ENCODE data around the gene SMIM23.
"Not testable (repeated sequence)": the region's sequence is repeated elsewhere in the genome, so short reads cannot be mapped to it uniquely, and the experiment has no call there.

The SMIM23 gene

GRCh38 chr5:171774418-171774817, 11.2 kb upstream of the SMIM23 start:
- no peak for DNase-seq

- DNase-seq = no peak
Observed at GRCh38 chr5:171776213-171776612, 9.4 kb upstream of the SMIM23 start.

GRCh38 chr5:171776770-171777759, 8.6 kb upstream of the SMIM23 start:
- peak; percentile 57 for DNase-seq

- not testable (repeated sequence) for DNase-seq
Observed at GRCh38 chr5:171781744-171782143, 3.9 kb upstream of the SMIM23 start.

GRCh38 chr5:171782332-171782966, 3.2 kb upstream of the SMIM23 start:
- DNase-seq = no peak

- DNase-seq = peak; percentile 18
Observed at GRCh38 chr5:171783051-171783450, 2.6 kb upstream of the SMIM23 start.

GRCh38 chr5:171789353-171789752, 3.7 kb downstream of the SMIM23 start:
- no peak for DNase-seq

GRCh38 chr5:171790408-171790807, 4.8 kb downstream of the SMIM23 start:
- no peak for DNase-seq

- DNase-seq = no peak
Observed at GRCh38 chr5:171794470-171794960, 8.9 kb downstream of the SMIM23 start.

- DNase-seq = no peak
Observed at GRCh38 chr5:171795381-171795780, 9.8 kb downstream of the SMIM23 start.

- DNase-seq = no peak
Observed at GRCh38 chr5:171796436-171796835, 10.8 kb downstream of the SMIM23 start.

GRCh38 chr5:171797543-171797942, 11.9 kb downstream of the SMIM23 start:
- DNase-seq = no peak

GRCh38 chr5:171798418-171798817, 12.8 kb downstream of the SMIM23 start:
- no peak for DNase-seq

- DNase-seq = no peak
Observed at GRCh38 chr5:171801839-171802238, 16.2 kb downstream of the SMIM23 start.

- DNase-seq = no peak
Observed at GRCh38 chr5:171805746-171806145, 20.1 kb downstream of the SMIM23 start.

- no peak for DNase-seq
Observed at GRCh38 chr5:171806976-171807747, 21.5 kb downstream of the SMIM23 start.

- no peak for DNase-seq
Observed at GRCh38 chr5:171808453-171808852, 22.8 kb downstream of the SMIM23 start.

GRCh38 chr5:171808951-171809350, 23.3 kb downstream of the SMIM23 start:
- peak; percentile 24 for DNase-seq

- no peak for DNase-seq
Observed at GRCh38 chr5:171810227-171810626, 24.6 kb downstream of the SMIM23 start.

GRCh38 chr5:171813270-171813669, 27.7 kb downstream of the SMIM23 start:
- DNase-seq = no peak

- no peak for DNase-seq
Observed at GRCh38 chr5:171813813-171814490, 28.3 kb downstream of the SMIM23 start.

GRCh38 chr5:171816666-171817065, 31.0 kb downstream of the SMIM23 start:
- no peak for DNase-seq

- DNase-seq = no peak
Observed at GRCh38 chr5:171820561-171820960, 34.9 kb downstream of the SMIM23 start.
